Neural crest cell (in vitro differentiated cells): ENCODE measurements around the gene RENBP. TPM values are rescaled to one million over a fixed set of nuclear protein-coding genes. Genes with fewer than 3 reads are reported as not detected.

ENCODE experiments used
- DNase-seq: peaks from one replicate; pipeline ENCODE4 v3.0.0; 2021; ENCODE audit warnings: low read depth, mixed read lengths, low spot score
- H3K27ac Mint-ChIP-seq: one replicate; pipeline ENCODE4 v1.8.0; 2021; ENCODE audit warnings: mild to moderate bottlenecking, mixed read lengths; ENCODE audit not compliant: unreplicated experiment
- H3K27me3 Mint-ChIP-seq: 2 replicates; pipeline ENCODE4 v1.8.0; 2021; ENCODE audit warnings: low read depth, mild to moderate bottlenecking, mixed read lengths
- H3K36me3 Mint-ChIP-seq: 2 replicates; pipeline ENCODE4 v1.8.0; 2021; ENCODE audit warnings: low read depth, mild to moderate bottlenecking, mixed read lengths
- H3K4me1 Mint-ChIP-seq: 2 replicates; pipeline ENCODE4 v1.8.0; 2021; ENCODE audit warnings: mixed read lengths
- H3K4me3 Mint-ChIP-seq: one replicate; pipeline ENCODE4 v1.8.0; 2021; ENCODE audit warnings: mild to moderate bottlenecking, mixed read lengths
- H3K9me3 Mint-ChIP-seq: 2 replicates; pipeline ENCODE4 v1.8.0; 2021; ENCODE audit warnings: mixed read lengths
- total RNA-seq: library from RNA; stranded (reverse); gene quantifications from 2 replicates; pipeline ENCODE4 v1.2.1, GENCODE V29; 2021
- TF ChIP-seq, protein P1 (sequence below): fragments of 200-600 bp; sonication (generic); conservative IDR thresholded peaks from 2 replicates; pipeline ENCODE4 v1.5.0; 2021; ENCODE audit warnings: antibody characterized with exemption, mild to moderate bottlenecking

The RENBP gene
- total RNA-seq, 1 donor from 2014 or later = 11.4 TPM

DNA sequence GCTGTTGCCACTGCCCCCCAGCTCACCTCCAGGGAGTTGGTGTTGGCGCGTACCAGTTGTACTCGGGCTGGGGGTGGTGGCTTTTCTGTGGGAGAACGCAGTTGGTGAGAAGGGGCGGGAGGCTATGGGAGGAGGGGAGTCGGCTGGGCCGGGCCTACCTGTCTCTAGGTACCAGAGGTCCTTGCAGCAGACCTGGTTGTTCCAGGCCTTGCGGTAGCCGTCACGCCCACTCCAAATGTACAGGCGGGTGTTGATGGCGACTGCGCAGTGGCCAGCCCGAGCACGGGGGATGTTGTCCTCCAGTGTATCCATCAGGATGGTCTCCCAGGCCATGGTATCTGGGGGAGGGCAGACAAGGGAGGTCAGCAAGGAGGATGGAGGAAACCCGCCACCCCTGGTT lies 15.6 kb upstream of the RENBP start:
- TF ChIP-seq, protein P1, sequence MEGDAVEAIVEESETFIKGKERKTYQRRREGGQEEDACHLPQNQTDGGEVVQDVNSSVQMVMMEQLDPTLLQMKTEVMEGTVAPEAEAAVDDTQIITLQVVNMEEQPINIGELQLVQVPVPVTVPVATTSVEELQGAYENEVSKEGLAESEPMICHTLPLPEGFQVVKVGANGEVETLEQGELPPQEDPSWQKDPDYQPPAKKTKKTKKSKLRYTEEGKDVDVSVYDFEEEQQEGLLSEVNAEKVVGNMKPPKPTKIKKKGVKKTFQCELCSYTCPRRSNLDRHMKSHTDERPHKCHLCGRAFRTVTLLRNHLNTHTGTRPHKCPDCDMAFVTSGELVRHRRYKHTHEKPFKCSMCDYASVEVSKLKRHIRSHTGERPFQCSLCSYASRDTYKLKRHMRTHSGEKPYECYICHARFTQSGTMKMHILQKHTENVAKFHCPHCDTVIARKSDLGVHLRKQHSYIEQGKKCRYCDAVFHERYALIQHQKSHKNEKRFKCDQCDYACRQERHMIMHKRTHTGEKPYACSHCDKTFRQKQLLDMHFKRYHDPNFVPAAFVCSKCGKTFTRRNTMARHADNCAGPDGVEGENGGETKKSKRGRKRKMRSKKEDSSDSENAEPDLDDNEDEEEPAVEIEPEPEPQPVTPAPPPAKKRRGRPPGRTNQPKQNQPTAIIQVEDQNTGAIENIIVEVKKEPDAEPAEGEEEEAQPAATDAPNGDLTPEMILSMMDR = no peak
- no peak overlapping the region for H3K4me3 Mint-ChIP-seq
- no peak for DNase-seq
- peaks cover 8% of the 10 kb centered on the region for H3K36me3 Mint-ChIP-seq
- no peaks in the 10 kb centered on the region for H3K27me3 Mint-ChIP-seq
- H3K9me3 Mint-ChIP-seq = no peaks in the 10 kb centered on the region
- no peaks in the 10 kb centered on the region for H3K4me1 Mint-ChIP-seq
- H3K27ac Mint-ChIP-seq = no peak overlapping the region

DNA sequence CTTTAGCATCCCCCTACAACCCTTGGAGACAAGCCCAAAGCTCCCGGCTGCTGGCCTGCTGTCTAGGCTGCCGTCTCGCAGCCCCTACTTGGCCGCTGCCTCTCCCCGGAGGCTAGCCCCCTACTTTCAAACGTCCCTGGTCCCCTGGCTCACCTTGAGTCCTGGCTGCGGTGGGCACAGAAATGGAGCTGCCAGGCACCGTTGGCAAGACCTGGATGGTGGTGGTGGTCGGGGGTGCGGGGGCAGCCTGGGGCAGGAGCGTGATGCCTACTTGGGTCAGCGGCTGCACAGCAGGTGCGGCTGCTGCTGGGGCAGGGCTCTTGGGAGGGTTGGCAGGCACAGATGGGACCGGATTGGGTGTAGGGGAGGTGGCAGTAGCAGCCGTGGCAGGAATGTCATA lies 15.2 kb upstream of the RENBP start:
- Mint-ChIP-seq H3K36me3 (peaks cover 10% of the 10 kb centered on the region), H3K27ac (no peak overlapping the region), H3K9me3 (no peaks in the 10 kb centered on the region), H3K4me3 (no peak overlapping the region), H3K4me1 (no peaks in the 10 kb centered on the region), H3K27me3 (no peaks in the 10 kb centered on the region)
- TF ChIP-seq, protein P1 = no peak
- no peak for DNase-seq

DNA sequence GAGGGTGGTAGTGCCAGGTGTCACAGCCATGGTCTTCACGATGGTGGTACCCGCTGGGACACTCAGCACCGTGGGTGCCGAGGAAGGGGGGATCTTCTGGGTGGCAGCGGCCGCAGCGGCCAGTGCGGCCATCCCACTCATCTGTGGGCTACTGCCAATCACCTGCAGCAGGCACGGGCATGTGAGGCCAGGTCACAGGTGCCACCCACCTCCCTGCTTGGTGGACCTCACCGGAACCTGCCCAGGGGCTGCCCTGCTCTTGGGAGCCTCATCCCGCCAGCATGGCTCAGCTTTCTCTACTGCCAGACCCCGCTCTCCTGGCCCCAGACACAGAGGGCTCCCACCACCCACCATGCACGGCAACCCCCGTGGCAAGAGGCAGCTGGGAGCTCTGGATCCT lies 14.2 kb upstream of the RENBP start:
- H3K27me3 Mint-ChIP-seq = no peaks in the 10 kb centered on the region
- no peaks in the 10 kb centered on the region for H3K4me1 Mint-ChIP-seq
- H3K4me3 Mint-ChIP-seq = no peak overlapping the region
- TF ChIP-seq, protein P1 = no peak
- no peaks in the 10 kb centered on the region for H3K9me3 Mint-ChIP-seq
- no peak for DNase-seq
- H3K27ac Mint-ChIP-seq = no peak overlapping the region
- peaks cover 13% of the 10 kb centered on the region for H3K36me3 Mint-ChIP-seq

DNA sequence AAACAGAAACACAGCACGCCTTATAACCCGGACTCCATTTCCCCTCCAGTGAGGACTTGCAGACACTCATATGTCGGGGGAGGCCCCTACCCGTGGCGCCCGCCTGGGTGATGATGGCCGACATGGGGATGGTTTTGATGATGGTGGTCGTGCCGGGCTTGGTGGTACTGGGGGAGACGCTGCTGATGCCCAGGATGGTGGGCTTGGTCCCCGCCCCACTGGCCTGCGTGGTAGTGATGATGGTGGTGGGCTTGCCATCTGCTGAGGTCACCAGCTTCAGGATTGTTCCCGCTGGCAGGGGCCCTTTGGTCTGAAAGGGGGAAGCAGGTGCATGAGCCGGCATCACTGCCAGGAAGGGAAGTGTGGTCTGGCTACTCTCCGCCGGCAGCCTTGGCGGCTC lies 12.8 kb upstream of the RENBP start:
- no peaks in the 10 kb centered on the region for H3K9me3 Mint-ChIP-seq
- TF ChIP-seq, protein P1 = no peak
- H3K4me3 Mint-ChIP-seq = no peak overlapping the region
- DNase-seq = no peak
- no peaks in the 10 kb centered on the region for H3K27me3 Mint-ChIP-seq
- peaks cover 5% of the 10 kb centered on the region for H3K4me1 Mint-ChIP-seq
- H3K27ac Mint-ChIP-seq = no peak overlapping the region
- peaks cover 10% of the 10 kb centered on the region for H3K36me3 Mint-ChIP-seq

DNA sequence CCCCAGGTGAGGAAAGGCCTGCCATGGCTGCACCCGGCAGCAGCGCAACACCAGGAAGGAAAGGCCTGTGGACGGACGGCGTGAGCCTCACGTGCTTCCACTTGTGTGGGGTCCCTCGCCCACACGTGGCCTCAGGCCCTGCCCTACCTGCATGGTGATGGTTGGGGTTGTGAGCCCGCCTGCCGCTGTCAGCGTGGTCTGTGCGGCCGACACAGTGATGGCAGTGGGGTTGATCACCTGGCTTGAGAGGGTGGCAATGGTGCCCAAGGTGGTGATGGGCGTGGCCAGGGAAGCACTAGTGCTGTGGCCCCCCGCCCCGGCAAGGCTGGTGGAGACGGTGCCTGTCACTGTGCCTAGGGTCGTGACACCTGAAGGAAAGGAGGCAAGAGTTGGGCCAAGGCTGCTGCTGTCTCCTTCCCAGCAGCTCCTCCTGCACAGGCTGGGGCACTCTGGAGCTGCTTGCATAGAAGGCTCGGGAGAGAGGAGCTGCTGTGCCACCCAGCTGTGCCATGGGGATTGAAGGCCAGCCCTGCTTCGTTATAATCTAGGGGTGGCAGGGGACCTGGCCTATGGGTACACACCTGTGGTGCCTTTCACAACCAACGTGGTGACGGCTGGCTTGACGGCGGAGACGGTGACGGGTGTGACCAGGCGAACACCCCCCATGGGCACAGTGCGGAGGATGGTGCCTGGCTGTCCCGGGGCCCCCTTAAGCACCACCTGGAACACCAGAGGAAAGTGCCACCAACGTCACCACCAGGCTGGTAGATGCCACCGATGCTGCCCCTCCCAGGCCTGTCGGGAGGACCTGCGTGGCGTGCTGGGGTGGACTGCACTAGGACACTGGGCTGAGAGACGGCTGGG lies 11.8 kb upstream of the RENBP start:
- Mint-ChIP-seq H3K4me1 (peaks cover 5% of the 10 kb centered on the region), H3K9me3 (no peaks in the 10 kb centered on the region), H3K27ac (no peak overlapping the region), H3K27me3 (no peaks in the 10 kb centered on the region), H3K36me3 (peaks cover 13% of the 10 kb centered on the region), H3K4me3 (no peak overlapping the region)
- TF ChIP-seq, protein P1 = no peak
- no peak for DNase-seq
